HCEC 1CT (cell line): ENCODE data around the gene TRMT11.
A peak's percentile ranks its signal among the peaks of the same experiment; 100 is the strongest.
"Not testable (repeated sequence)": the region's sequence is repeated elsewhere in the genome, so short reads cannot be mapped to it uniquely, and the experiment has no call there.

Experiments used
- DNase-seq: peaks from one replicate; pipeline ENCODE4 v3.0.0-alpha.2; 2017

TRMT11 gene

GRCh38 chr6:126048635-126049034 lies 62.3 kb downstream of the TRMT11 start:
- no peak for DNase-seq

DNA sequence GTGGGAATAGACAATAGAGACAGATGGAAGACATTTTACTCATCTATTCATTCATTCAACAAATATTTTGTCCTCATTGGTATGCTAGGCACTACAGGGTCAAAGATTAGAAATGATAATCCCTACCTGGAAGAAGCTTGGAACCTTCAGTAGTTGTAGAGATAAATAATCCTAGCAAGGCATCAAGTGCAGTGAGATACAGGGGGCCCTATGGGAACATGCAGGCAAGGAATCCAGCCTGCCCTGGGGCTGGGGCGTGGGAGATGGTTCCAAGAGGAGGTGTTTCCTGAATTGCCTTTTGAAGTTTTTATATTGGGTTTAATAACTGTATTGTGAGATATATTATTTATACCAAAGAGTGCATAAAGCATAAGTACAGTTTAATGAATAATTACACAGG lies 64.5 kb downstream of the TRMT11 start:
- no peak for DNase-seq

- no peak for DNase-seq
Observed at GRCh38 chr6:126051791-126052190, 65.5 kb downstream of the TRMT11 start.

DNA sequence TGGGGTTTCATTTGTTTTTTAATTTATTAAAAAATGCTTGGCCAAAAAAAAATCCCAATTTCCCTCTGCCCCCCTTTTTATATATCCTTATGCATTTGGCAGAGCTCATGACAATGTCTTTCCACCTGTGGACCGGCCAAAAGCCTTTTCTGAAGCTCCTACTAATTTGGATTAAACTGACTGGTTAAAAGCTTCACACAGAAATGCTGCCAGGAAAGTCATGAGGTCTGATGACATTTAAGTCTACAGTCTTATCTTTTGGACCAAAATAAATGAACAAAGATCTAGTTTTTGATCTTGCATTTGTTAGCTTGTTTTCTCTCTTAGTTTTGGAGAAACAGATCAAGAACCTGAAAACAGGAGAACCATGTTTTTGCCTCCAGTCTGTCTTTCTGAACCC lies 66.1 kb downstream of the TRMT11 start:
- no peak for DNase-seq

- DNase-seq = no peak
Observed at GRCh38 chr6:126054258-126054702, 67.9 kb downstream of the TRMT11 start.

DNA sequence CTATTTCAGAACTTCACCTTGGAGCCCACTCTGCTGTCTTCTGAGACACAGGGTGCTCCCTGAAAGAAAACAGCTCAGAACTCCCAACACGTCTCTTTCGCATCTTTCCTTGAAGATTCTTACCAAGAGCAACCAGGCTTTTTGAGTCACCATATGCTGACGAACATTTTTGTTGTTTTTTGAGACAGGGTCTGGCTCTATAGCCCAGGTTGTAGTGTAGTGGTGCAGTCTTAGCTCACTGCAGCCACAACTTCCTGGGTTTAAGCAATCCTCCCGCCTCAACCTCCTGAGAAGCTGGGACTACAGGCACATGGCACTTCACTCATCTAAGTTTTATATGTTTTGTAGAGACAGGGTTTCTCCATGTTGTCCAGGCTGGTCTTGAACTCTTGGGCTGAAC lies 68.5 kb downstream of the TRMT11 start:
- DNase-seq = no peak

- DNase-seq = no peak
Observed at GRCh38 chr6:126055449-126055848, 69.1 kb downstream of the TRMT11 start.

DNA sequence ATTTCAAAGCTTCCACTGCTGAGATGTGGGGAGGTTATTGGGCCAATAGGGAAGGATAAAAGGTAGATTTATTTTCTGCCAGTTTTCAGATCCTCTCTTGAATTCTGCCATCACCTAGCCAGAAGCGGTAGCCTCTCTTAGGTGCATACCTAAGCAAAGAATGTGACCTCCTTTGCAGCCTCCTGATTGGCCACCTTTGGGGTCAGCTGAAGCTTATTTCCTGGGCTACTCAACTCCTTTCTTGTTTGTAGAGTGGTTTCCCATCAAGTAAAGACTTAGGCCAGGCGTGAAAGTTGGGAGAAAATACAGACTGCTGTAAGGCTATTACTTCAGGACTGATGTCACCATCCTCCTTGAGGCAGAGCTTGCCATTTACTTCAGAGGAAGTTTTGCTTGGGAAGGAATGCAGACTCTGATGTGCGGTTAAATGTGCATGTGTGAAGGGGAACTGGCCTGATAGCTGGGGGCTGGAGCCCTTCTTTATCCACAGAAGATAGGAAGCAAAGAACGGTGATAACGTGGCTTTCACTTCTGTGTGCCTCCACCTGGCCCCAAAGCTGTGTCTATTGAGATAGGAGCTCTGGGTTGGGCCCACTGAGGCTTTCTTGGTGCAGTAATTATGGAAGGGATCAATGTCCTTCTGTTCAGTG lies 70.1 kb downstream of the TRMT11 start:
- no peak for DNase-seq

- DNase-seq = not testable (repeated sequence)
Observed at GRCh38 chr6:126058085-126058484, 71.7 kb downstream of the TRMT11 start.

DNA sequence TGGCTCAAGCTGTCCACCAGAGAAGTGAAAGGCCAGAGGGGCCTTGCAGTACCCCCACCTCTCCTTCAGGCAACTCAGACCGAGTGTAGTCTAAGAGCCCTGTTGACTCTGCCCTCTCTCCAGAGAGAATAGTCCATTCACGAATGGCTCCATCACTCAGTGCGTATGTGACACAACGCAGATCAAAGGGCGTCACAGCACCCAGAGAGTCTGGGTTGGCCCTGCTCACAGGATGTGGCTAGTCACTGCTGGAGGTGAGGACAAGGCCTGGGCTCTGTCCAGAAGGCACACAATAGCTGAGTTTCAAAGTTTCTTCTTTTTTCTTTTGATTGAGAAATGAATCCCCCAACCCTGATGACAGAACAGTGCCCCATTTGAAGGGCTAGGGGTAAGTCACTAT lies 74.1 kb downstream of the TRMT11 start:
- no peak for DNase-seq

GRCh38 chr6:126063512-126064146 lies 77.3 kb downstream of the TRMT11 start:
- peak; percentile 45 for DNase-seq

- no peak for DNase-seq
Observed at GRCh38 chr6:126064257-126064747, 78.0 kb downstream of the TRMT11 start.

DNA sequence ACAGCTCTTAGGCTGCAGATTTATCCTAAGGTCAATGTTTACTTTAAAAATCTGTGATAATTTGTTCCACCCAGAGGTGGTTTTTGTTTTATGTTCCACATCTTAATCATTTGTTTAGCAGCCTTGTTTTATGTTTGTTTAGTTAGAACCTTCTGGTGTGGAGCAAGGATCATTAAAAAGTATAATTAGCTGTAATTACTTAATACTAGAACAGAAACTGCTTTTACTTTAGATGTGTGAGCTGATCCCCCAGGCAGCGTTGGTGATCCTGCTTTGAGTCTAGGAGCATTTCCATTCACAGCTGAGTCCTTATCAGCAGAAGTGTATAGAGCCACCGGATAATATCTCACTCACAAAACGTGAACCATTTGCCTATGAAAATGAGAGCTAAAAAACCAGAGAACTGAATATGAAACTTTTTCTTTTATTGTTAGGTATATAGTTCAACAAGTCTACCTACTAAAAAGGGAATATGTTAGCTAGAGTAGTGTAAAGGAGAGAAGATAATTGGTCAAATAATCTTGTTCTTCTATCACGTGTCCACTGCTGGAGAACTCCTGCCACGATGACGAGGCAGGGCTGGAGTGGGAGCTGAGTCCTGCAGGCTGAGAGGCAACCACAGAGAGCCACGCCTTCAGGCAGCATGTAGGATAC lies 78.5 kb downstream of the TRMT11 start:
- no peak for DNase-seq

GRCh38 chr6:126066053-126067048 lies 80.0 kb downstream of the TRMT11 start:
- no peak for DNase-seq

GRCh38 chr6:126067073-126067472 lies 80.7 kb downstream of the TRMT11 start:
- DNase-seq = no peak

DNA sequence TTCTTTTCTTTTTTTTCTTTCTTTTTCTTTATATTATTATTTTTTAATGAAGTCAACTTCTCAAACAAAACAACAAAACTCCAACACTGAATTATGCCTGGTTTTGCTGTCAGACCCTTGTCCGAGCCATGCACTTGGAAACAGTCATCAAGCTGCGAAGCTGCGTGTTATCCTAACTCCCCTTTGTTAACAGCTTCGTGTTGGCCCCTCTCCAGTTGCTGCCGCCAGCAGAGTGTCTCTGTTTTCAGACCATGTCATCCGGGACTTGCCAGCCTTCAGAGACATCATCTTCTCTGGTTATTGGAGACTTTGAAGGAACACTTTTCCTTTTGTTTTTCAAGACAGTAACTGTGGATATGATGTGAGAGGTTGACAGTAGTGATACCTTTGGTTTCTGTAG lies 83.1 kb downstream of the TRMT11 start:
- no peak for DNase-seq

DNA sequence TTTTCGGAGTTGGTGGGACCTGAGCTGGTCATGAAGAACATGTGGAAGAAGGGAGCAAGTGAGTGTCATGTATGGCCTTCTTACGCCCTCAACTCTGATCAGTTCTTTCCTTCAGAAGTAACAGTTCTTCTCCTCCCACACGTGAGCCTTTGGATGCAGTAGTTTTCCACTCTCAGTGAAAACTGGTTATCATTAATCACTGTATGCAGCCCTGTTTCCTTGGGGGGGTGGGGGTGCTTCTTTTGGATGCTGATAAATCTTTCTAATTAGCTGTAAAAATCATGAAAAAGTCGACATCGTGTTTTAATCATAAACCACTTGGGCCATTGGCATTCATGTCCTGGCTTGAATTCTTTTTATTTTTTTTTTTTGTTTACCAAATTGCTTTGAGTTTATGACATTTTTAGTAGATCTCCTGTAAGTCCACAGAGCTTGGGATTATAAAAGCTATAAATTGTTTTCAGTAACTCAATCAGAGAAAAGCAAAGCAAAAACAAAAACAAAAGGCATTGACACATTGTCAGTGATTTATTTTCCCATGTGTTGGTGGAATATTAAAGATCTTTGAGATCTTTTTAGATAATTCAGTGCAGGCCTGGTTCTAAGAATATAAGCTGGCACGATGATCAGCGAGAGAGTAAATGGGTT lies 84.8 kb downstream of the TRMT11 start:
- DNase-seq = no peak

- no peak for DNase-seq
Observed at GRCh38 chr6:126072172-126072571, 85.8 kb downstream of the TRMT11 start.

DNA sequence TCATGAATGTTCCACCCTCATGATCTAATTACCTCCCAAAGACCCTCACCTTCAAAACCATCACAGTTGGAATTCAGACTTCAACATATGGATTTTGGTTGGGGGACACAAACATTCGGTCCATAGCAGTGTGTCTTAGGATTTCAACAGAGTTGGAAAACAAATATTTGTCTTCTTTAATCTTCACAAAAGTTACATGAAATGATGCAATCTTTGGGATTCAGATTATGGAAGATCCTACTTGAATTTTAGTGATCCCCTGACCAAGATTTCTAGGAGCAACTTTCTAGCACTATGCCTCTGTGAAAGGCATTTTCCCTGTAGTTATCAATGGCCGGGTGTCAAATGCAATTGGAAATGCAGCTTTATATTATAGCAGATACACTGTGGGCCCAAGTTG lies 86.5 kb downstream of the TRMT11 start:
- DNase-seq = no peak

- no peak for DNase-seq
Observed at GRCh38 chr6:126075335-126076071, 89.2 kb downstream of the TRMT11 start.

DNA sequence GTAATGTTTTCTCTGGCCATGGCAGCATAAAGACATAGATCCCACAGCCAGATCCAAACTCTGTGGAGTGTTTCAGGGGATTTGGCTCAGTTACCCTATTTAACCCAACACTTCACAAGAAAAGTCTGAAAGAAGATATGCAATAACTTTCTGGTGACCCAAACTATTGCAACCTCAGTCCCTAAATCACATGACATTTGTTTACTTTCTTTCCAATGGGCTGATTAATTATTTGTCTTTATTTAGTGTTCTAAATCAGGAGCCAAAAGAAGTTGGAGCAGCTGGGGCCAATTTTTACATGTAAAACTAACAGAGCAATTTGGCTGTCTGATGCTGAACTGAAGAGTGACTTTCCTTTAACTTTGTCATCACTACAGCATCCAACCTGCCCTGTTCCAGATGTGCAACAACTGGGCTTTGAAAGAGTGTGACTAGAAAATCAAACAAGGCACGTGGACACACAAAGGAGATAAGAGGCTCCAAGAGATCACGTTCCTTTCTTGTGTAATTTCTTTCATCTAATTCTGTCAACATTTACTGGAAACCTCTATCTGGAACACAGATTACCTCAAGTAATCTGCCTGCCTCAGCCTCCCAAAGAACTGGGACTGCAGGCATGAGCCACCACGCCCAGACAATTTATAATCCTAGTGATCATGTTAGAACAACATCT lies 90.8 kb downstream of the TRMT11 start:
- no peak for DNase-seq
